GF-D8 (cell line): ENCODE measurements around the gene ZNF384.
A peak's percentile ranks its signal among the peaks of the same experiment; 100 is the strongest.
"Not testable (repeated sequence)": the region's sequence is repeated elsewhere in the genome, so short reads cannot be mapped to it uniquely, and the experiment has no call there.

Source experiments
- DNase-seq: peaks from one replicate; lab custom pipeline; 2025; lab: John Stamatoyannopoulos, UW

The ZNF384 gene

DNA sequence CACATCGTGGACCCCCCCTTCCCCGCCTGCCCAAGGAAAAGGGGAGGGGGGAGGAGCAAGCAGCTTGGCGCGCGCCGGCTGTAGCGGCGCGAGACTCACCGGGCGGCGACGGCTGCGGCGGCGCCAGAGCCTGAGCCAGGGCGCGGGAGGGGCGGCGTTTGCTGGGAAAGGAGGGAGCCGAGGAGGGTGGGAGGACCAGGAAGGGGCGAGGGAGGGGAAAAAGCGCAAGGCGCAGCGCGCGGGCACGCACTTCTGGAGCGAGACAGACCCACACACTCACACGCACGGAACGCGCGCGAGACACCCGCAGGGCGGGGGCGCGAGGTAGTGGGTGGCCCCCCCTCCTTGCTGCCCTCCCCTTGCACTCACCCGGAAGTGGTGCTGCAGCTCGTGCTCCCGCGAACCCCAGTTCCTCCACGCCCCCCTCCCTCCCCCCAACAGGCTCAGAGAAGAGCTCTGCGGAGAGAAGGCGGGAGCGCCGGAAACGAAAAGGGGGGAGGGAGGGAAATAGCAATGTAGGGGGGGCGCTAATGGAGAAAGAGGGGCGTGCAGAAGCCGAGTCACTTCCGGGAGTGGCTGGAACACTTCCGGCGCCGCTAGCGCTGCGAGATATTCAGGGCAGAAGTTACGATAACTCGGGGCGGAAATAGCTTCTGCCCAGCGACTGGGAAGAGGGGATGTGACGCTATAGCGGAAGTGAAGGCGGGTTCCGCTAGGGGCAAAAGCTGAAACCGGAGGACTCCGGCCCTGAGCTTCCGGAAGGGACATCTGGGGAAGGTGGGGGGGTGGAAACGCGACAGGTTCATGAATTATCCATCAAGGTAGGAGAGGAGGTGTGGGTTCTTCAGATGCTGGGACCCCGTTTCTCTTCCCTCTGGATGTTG lies at the start of gene ZNF384:
Gene ZNF384 (minus strand): TSS at position 377 of the 884 bp plus-strand sequence. CDS start 9,855 bp downstream, outside the sequence.
- DNase-seq: peak; percentile 98

DNA sequence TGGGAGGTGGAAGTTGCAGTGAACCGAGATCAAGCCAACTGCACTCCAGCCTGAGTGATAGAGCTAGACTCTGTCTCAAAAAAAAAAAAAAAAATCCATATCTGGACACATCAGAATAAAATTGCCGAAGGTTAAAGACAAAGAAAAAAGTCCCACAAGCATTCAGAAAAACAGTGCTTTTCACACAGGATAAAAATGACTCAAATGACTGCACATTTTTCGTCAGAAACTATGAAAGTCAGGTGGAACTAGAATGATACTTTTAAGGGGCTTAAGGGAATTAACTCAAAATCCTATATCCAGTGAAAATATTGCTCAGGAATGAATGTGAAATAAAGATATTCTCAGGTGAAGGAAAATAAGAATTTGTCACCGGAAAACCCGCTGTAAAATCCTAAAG lies 47.6 kb upstream of the ZNF384 start:
- no peak for DNase-seq

GRCh38 chr12:6735448-6736191 lies 46.4 kb upstream of the ZNF384 start:
- DNase-seq: peak; percentile 31

- DNase-seq: no peak
Observed at GRCh38 chr12:6734506-6735387, 45.6 kb upstream of the ZNF384 start.

GRCh38 chr12:6730169-6730568 lies 41.0 kb upstream of the ZNF384 start:
- DNase-seq: no peak

- no peak for DNase-seq
Observed at GRCh38 chr12:6729186-6729585, 40.0 kb upstream of the ZNF384 start.

DNA sequence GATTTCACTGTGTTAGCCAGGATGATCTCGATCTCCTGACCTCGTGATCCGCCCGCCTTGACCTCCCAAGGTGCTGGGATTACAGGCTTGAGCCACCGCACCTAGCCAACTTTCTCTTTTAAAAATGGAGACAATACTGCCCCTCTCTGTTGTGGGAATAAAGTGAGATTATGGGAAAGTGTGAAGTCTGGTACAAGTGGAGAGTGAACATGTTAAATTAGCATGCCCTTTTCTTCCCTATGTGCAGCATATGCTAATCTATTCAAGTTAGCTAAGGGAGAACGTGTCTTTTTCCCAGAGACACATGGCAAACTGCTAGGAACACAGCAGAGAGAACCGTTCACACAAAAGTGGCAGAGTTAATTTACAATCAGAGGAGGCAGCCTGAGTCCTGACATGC lies 36.2 kb upstream of the ZNF384 start:
- DNase-seq: no peak

- DNase-seq: peak; percentile 10
Observed at GRCh38 chr12:6724409-6724797, 35.2 kb upstream of the ZNF384 start.

GRCh38 chr12:6723607-6724408 lies 34.6 kb upstream of the ZNF384 start, which contains the start of gene COPS7A:
COPS7A (plus strand) TSS chr12:6724046; CDS start chr12:6724657, 611 bp downstream.
- DNase-seq: peak; percentile 97

GRCh38 chr12:6722863-6723262 lies 33.7 kb upstream of the ZNF384 start:
- peak; percentile 3 for DNase-seq

- DNase-seq: no peak
Observed at GRCh38 chr12:6716874-6717437, 27.8 kb upstream of the ZNF384 start.

- not testable (repeated sequence) for DNase-seq
Observed at GRCh38 chr12:6716031-6716873, 27.1 kb upstream of the ZNF384 start.

DNA sequence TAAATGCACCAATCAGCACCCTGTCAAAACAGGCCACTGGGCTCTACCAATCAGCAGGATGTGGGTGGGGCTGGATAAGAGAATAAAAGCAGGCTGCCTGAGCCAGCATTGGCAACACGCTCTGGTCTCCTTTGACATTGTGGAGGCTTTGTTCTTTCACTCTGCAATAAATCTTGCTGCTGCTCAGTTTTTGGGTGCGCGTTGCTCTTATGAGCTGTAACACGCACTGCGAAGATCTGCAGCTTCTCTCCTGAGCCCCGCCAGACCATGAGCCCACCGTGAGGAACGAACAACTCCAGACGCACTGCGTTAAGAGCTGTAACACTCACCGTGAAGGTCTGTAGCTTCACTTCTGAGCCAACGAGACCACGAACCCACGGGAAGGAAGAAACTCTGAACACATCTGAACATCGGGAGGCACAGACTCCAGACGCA lies 19.8 kb upstream of the ZNF384 start:
- DNase-seq: no peak

DNA sequence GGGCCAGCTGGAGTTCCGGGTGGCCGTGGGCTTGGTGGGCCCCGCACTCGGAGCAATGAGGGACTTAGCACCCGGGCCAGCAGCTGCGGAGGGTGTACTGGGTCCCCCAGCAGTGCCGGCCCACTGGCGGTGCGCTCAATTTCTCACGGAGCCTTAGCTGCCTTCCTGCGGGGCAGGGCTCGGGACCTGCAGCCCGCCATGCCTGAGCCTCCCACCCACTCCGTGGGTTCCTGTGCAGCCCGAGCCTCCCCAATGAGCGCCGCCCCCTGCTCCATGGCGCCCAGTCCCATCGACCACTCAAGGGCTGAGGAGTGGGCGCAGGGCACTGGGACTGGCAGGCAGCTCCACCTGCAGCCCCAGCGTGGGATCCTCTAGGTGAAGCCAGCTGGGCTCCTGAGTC lies 19.2 kb upstream of the ZNF384 start:
- not testable (repeated sequence) for DNase-seq

DNA sequence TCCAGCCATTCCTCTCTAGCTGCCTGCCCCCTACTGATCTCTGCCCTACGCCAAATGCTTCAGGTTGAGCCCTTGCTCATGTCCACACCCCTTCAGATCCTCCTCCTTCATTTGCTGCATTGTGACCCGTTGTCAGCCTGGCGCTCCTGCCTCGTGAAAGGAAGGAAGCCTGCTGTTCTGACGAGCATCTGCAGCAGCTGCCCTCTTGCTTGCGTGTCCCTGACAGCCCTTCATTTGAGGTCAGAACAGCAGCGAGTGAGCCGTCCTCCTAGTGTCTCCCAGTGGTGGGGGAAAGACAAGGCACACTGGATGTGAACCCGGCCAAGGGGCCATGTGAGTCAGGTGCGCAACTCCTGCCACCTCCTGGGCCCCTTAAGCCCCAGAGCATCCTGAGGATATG lies 14.5 kb upstream of the ZNF384 start:
- DNase-seq: no peak

- no peak for DNase-seq
Observed at GRCh38 chr12:6701078-6701768, 12.0 kb upstream of the ZNF384 start.

DNA sequence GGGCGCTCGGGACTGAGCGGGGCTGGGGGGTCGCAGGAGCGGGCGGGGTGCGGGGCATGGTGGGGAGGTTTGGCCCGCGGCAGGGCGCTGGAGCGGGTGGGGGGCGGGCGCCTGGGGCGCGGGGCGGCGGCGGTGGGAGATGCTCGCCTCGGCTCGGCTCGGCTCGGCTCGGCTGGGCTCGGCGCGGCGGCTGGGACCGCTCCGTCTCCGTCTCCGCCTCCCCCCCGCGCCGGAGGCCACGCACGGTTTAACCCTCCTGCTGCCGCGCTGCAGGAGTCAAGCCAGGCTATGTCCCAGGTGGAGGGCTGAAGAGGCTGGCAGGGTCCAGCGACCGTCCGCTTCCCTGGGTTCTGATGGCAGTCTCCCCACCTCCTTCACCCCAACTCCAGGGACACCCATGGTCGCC lies 11.5 kb upstream of the ZNF384 start, which contains the start of gene PIANP:
Gene PIANP (minus strand): TSS at position 170 of the 406 bp plus-strand sequence. CDS start 2,754 bp downstream, outside the sequence.
- no peak for DNase-seq

DNA sequence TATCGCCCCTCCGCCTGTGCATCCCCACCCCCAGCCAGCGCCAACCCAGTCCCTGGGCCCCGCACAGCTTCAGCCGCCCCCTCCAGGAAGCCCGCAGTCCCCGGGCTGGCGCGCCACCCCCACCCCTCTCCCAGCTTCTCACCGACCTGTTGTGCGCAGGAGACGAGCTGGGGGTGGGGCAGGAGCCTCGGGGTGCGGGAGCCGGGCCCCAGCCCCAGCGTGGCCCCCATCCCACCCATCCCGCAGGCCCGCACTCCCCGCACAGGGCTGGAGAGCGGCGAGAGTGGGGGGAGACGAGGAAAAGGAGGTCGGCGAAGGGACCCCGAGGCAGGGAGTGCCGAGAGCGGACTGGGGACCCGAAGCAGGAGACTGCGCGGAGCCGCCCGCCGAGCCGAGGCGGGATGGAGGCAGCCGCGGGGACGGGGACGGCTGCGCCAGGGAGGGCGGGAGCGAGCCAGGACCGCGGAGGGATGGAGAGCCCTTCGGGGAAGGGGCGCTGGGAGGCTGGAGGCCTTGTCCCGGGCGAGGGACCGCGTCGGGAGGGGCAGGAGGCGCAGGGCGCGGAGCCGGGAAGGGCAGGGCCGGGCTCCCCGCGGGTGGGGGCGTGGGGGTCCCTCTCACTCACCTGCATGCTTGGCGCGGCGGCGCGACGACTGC lies 10.9 kb upstream of the ZNF384 start:
- no peak for DNase-seq
